Adrenal gland (tissue), 12 donors: ENCODE measurements around the gene AP3M1. TPM values are rescaled to one million over a fixed set of nuclear protein-coding genes. Genes with fewer than 3 reads are reported as not detected.
A peak's percentile ranks its signal among the peaks of the same experiment; 100 is the strongest.

Experiments
- DNase-seq, 7 donors: peaks; one replicate each; pipeline ENCODE4 v3.0.0-alpha.2; 2019 to 2020
- H3K27ac ChIP-seq, 5 donors: fragments of 200-600 bp; sonication (generic) in 4 of 5; 1 replicate in 3 of 5; 2 replicates in 2 of 5; pipeline versions ENCODE4 v1.5.1 to v1.8.0; 2016 to 2020; ENCODE audit warnings: mild to moderate bottlenecking in 1 of 5
- H3K27me3 ChIP-seq: fragments of 200-600 bp; 2 replicates; pipeline ENCODE4 v1.8.0; 2021
- H3K36me3 ChIP-seq, 2 donors: fragments of 200-600 bp; replicated peaks in 1 of 2; 1 replicate in 1 of 2; 2 replicates in 1 of 2; pipeline versions ENCODE4 v1.5.1 to v1.8.0; 2018 to 2022
- H3K4me1 ChIP-seq, 2 donors: fragments of 200-600 bp; replicated peaks in 1 of 2; 1 replicate in 1 of 2; 2 replicates in 1 of 2; pipeline versions ENCODE4 v1.5.1 to v1.8.0; 2018 to 2021
- H3K4me3 ChIP-seq, 4 donors: fragments of 200-600 bp; sonication (generic) in 3 of 4; one replicate each; pipeline ENCODE4 v1.5.1; 2016 to 2018
- H3K9me3 ChIP-seq, 3 donors: fragments of 200-600 bp; sonication (generic) in 1 of 3; replicated peaks in 1 of 3; 1 replicate in 2 of 3; 2 replicates in 1 of 3; pipeline versions ENCODE4 v1.5.1 to v1.8.0; 2016 to 2021
- CTCF ChIP-seq, 6 experiments: fragments of 450-650 bp in 4 of 6; fragments of 200-600 bp in 2 of 6; sonication (generic) in 1 of 6; IDR thresholded peaks; 1 replicate in 5 of 6; 2 replicates in 1 of 6; pipeline versions ENCODE4 v1.5.1 to v1.8.0; 2016 to 2021; ENCODE audit warnings: antibody characterized with exemption in 6 of 6, mild to moderate bottlenecking in 2 of 6, moderate library complexity in 1 of 6
- POLR2A ChIP-seq, 2 donors: fragments of 450-650 bp; IDR thresholded peaks; one replicate each; pipeline ENCODE4 v1.6.1; 2017; ENCODE audit warnings: antibody characterized with exemption in 2 of 2, mild to moderate bottlenecking in 2 of 2, moderate library complexity in 1 of 2
- WGBS, 4 donors: extraction: QIAGEN DNeasy Blood & Tissue Kit in 2 of 4; methylation state at CpG; one replicate each; pipeline versions ENCODE4 v1.1.5 to v1.1.7; 2013 to 2017; 5-methylcytosine and 5-hydroxymethylcytosine counted together
- intact Hi-C, 2 donors: fragments of 100-400 bp; cut with DNase I; formaldehyde crosslinking; loops; one replicate each; pipeline versions ENCODE4 v1.14.1 to v1.15.0; 2022 to 2023
- polyA plus RNA-seq, 3 donors: library from polyadenylated mRNA; stranded (reverse); fragments of 200-250 nt in 2 of 3; fragments of 350-450 nt in 1 of 3; fragmentation: Illumina TruSeq in 1 of 3; extraction: RNeasy Lipid Tissue Mini Kit (QIAGEN cat#74804) in 1 of 3; gene quantifications; one replicate each; pipeline ENCODE4 v1.2.3, GENCODE V29; 2013 to 2014
- total RNA-seq, 9 donors: library from RNA; depleted of rRNA in 4 of 9; stranded (reverse); fragments of >200 nt in 4 of 9; fragments of 120-200 nt in 1 of 9; fragmentation: NEBNext Ultra II Directional in 1 of 9; extraction: Animal tissue kit (Norgen Biotek cat#: 25700) in 1 of 9; gene quantifications; one replicate each; pipeline versions ENCODE4 v1.1.0 to v1.2.4, GENCODE V29; 2013 to 2023
- donor health status: healthy with polysubstance abuse.
- donor health status: Bipolar disorder and iron deficiency.
- donor health status: DM: yes; HTN: yes; CAD: no.
- donor health status: DM: no; HTN: no; CAD: no.
- donor health status: DM: no; HTN: no; CAD: no.
- donor health status: DM: yes; HTN: yes; CAD: no.

The AP3M1 gene
- total and polyA plus RNA-seq, 12 donors = 6.1 to 79.7 (median 38.0) TPM

GRCh38 chr10:74107391-74107790 lies 43.2 kb downstream of the AP3M1 start:
- Histone ChIP-seq H3K4me1 (no peaks in the 10 kb centered on the region), H3K27me3 (no peaks in the 10 kb centered on the region), H3K9me3 (no peaks in the 10 kb centered on the region), H3K4me3 (no peak overlapping the region), H3K27ac (no peak overlapping the region), H3K36me3 (peaks cover 0 to 84% of the 10 kb centered on the region in 2 donors)
- intact Hi-C loops = no loop called here
- TF ChIP-seq POLR2A (IDR thresholded peaks at IDR 0.05) (no peak), CTCF (IDR thresholded peaks at IDR 0.05) (no peak)
- no peak for DNase-seq
- WGBS, 4 donors = 74 to 90% (median 80%) methylated on average over 4 of the region's 4 CpGs

- TF ChIP-seq POLR2A (IDR thresholded peaks at IDR 0.05) (no peak), CTCF (IDR thresholded peaks at IDR 0.05) (no peak)
- Histone ChIP-seq H3K27ac (no peak overlapping the region), H3K4me1 (no peaks in the 10 kb centered on the region), H3K36me3 (peaks cover 0 to 75% of the 10 kb centered on the region in 2 donors), H3K9me3 (no peaks in the 10 kb centered on the region), H3K4me3 (no peak overlapping the region), H3K27me3 (no peaks in the 10 kb centered on the region)
- DNase-seq = no peak
- 80 to 92% (median 87%) methylated on average over 8 of the region's 8 CpGs for whole genome bisulfite sequencing, 4 donors
- intact Hi-C loops = no loop called here
Measured at GRCh38 chr10:74104996-74105395, 45.6 kb downstream of the AP3M1 start.

GRCh38 chr10:74104480-74104879 lies 46.1 kb downstream of the AP3M1 start:
- Histone ChIP-seq H3K36me3 (peaks cover 0 to 75% of the 10 kb centered on the region in 2 donors), H3K9me3 (no peaks in the 10 kb centered on the region)

GRCh38 chr10:74103560-74104258 lies 46.9 kb downstream of the AP3M1 start:
- H3K9me3 ChIP-seq = no peaks in the 10 kb centered on the region
- TF ChIP-seq CTCF (IDR thresholded peaks at IDR 0.05) (peak in 2 of 6 experiments; percentile 17 to 18), POLR2A (IDR thresholded peaks at IDR 0.05) (no peak)
- H3K27ac ChIP-seq = no peak overlapping the region
- peaks cover 0 to 74% of the 10 kb centered on the region in 2 donors for H3K36me3 ChIP-seq
- H3K27me3 ChIP-seq = no peaks in the 10 kb centered on the region
- no peak overlapping the region for H3K4me3 ChIP-seq
- no peaks in the 10 kb centered on the region for H3K4me1 ChIP-seq
- intact Hi-C loops = no loop called here
- no peak for DNase-seq
- WGBS, 4 donors = 83 to 95% (median 87%) methylated on average over 11 of the region's 11 CpGs

More at GRCh38 chr10:74104480-74104879, 46.1 kb downstream of the AP3M1 start:
- intact Hi-C loops = no loop called here
- H3K27me3 ChIP-seq = no peaks in the 10 kb centered on the region
- DNase-seq = no peak
- no peaks in the 10 kb centered on the region for H3K4me1 ChIP-seq
- no peak overlapping the region for H3K27ac ChIP-seq
- 82 to 94% (median 88%) methylated on average over 5 of the region's 5 CpGs for WGBS, 4 donors
- TF ChIP-seq POLR2A (IDR thresholded peaks at IDR 0.05) = no peak
- no peak for TF ChIP-seq CTCF (IDR thresholded peaks at IDR 0.05)
- no peak overlapping the region for H3K4me3 ChIP-seq
